ENCODE measurements around the gene CEP128. TPM values are rescaled to one million over a fixed set of nuclear protein-coding genes. Genes with fewer than 3 reads are reported as not detected.

Gene CEP128
- total RNA-seq, 1 experiment from 2014 or later, result 16.4 TPM

DNA sequence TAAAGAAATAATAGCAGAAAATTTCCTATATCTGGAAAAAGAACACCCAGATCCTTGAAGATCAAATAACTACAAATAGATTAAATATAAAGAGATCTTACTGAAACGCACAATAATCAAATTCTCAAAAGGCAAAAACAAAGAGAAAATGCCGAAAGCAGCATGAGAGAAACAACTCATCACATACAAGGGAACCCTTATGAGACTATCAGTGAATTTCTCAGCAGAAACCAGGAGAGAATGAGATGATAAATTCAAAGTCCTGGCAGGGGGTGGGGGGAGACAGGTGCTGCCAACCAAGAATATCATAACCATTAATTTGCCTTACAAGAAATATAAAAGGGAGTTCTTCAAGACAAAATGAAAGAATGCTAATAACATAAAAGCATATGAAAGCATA is 73.7 kb downstream of the CEP128 start:
- intact Hi-C loops (cut with micrococcal nuclease), result no loop called here
- Histone ChIP-seq H3K4me2 (ENCODE audit: low read length) (no peak overlapping the region), H3K79me2 (ENCODE audit: insufficient read depth, low read length) (no peaks in the 10 kb centered on the region), H3K27me3 (ENCODE audit: insufficient read depth, low read length) (no peaks in the 10 kb centered on the region), H3K36me3 (ENCODE audit: control insufficient read depth in 1 of 2, insufficient read depth in 2 of 2, low read length in 2 of 2) (no peaks in the 10 kb centered on the region), H2AFZ (ENCODE audit: low read depth, low read length, poor library complexity, severe bottlenecking) (no peak overlapping the region), H3K9me3 (ENCODE audit: control insufficient read depth in 1 of 2, insufficient read depth in 1 of 2, low read depth in 1 of 2, low read length in 2 of 2) (peaks cover 0 to 8% of the 10 kb centered on the region in 2 experiments; a peak in 1 of 4 replicates), H3K27ac (ENCODE audit: low read depth, low read length) (no peak overlapping the region), H3K4me1 (ENCODE audit: control insufficient read depth in 1 of 2, insufficient read depth in 2 of 2, low read length in 2 of 2) (no peaks in the 10 kb centered on the region), H3K4me3 (replicated peaks in 1 of 2; ENCODE audit: low read depth in 1 of 2, low read length in 2 of 2) (no peak overlapping the region), H3K9me2 (ENCODE audit: insufficient read depth) (no peaks in the 10 kb centered on the region), H3K9ac (ENCODE audit: low read length) (no peak overlapping the region), H4K20me1 (ENCODE audit: insufficient read depth) (no peaks in the 10 kb centered on the region)
- no TSS peak for BruUV-seq (replicated peaks)
- RAD21 ChIA-PET (ENCODE audit: low non-redundant PET in 1 of 2, low total read pairs in 2 of 2, uncharacterized antibody in 2 of 2, unreplicated experiment in 2 of 2), result no interaction called here
- ATAC-seq (no peak), DNase-seq (ENCODE audit: low read depth, low spot score) (no peak)
- POLR2A ChIA-PET, result no interaction called here
- TF ChIP-seq CBX3 (IDR thresholded peaks at IDR 0.05; ENCODE audit: low read depth) (no peak; the same call in 1 of the 2 replicates), POLR2A (IDR thresholded peaks at IDR 0.05; ENCODE audit: borderline replicate concordance, extremely low read depth, insufficient read depth, insufficient read length) (no peak), FOSL1 (IDR thresholded peaks at IDR 0.05; ENCODE audit: low read depth) (no peak)
- CTCF ChIA-PET, result no interaction called here

DNA sequence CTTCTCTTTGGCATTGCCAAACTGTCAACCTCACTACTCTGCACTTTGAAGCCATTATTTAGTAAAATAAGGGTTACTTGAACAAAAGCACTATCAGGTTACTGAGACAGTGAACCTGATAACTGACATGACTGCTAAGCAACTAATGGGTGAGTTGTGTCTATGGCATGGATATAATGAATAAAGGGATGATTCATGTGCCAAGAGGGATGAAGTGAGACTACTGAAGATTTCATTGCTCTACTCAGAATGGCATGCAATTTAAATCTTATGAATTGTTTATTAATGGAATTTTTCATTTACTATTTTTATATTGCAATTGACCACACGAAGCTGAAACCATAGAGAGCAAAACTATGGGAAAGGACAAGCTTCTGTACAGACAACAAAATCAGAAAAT is 74.4 kb downstream of the CEP128 start:
- H3K9me3 ChIP-seq (ENCODE audit: control insufficient read depth in 1 of 2, insufficient read depth in 1 of 2, low read depth in 1 of 2, low read length in 2 of 2), result peaks cover 0 to 8% of the 10 kb centered on the region in 2 experiments; a peak in 1 of 4 replicates
- H3K9ac ChIP-seq (ENCODE audit: low read length), result no peak overlapping the region
- no peak overlapping the region for H3K4me3 ChIP-seq (replicated peaks in 1 of 2; ENCODE audit: low read depth in 1 of 2, low read length in 2 of 2)
- BruUV-seq (replicated peaks), result no TSS peak
- intact Hi-C loops (cut with micrococcal nuclease), result no loop called here
- POLR2A ChIA-PET, result no interaction called here
- H2AFZ ChIP-seq (ENCODE audit: low read depth, low read length, poor library complexity, severe bottlenecking), result no peak overlapping the region
- no peaks in the 10 kb centered on the region for H3K27me3 ChIP-seq (ENCODE audit: insufficient read depth, low read length)
- RAD21 ChIA-PET (ENCODE audit: low non-redundant PET in 1 of 2, low total read pairs in 2 of 2, uncharacterized antibody in 2 of 2, unreplicated experiment in 2 of 2), result no interaction called here
- ATAC-seq, result no peak
- no peaks in the 10 kb centered on the region for H4K20me1 ChIP-seq (ENCODE audit: insufficient read depth)
- no peak overlapping the region for H3K4me2 ChIP-seq (ENCODE audit: low read length)
- no peaks in the 10 kb centered on the region for H3K79me2 ChIP-seq (ENCODE audit: insufficient read depth, low read length)
- TF ChIP-seq SP1 (IDR thresholded peaks at IDR 0.05; ENCODE audit: low read depth) (no peak), POLR2A (IDR thresholded peaks at IDR 0.05; ENCODE audit: borderline replicate concordance, extremely low read depth, insufficient read depth, insufficient read length) (no peak), POLR2AphosphoS5 (IDR thresholded peaks at IDR 0.05; ENCODE audit: low read depth, low read length) (no peak), CEBPB (IDR thresholded peaks at IDR 0.05; ENCODE audit: low read depth) (no peak), CBX3 (IDR thresholded peaks at IDR 0.05; ENCODE audit: low read depth) (no peak), SIN3A (IDR thresholded peaks at IDR 0.05; ENCODE audit: low read depth) (no peak), FOSL1 (IDR thresholded peaks at IDR 0.05; ENCODE audit: low read depth) (no peak), YY1 (IDR thresholded peaks at IDR 0.05; ENCODE audit: extremely low read depth, insufficient replicate concordance, low read depth, low read length) (no peak), ZFX (IDR thresholded peaks at IDR 0.05) (no peak)
- no peaks in the 10 kb centered on the region for H3K4me1 ChIP-seq (ENCODE audit: control insufficient read depth in 1 of 2, insufficient read depth in 2 of 2, low read length in 2 of 2)
- no peaks in the 10 kb centered on the region for H3K9me2 ChIP-seq (ENCODE audit: insufficient read depth)
- H3K36me3 ChIP-seq (ENCODE audit: control insufficient read depth in 1 of 2, insufficient read depth in 2 of 2, low read length in 2 of 2), result no peaks in the 10 kb centered on the region
- CTCF ChIA-PET, result no interaction called here
- no peak for DNase-seq (ENCODE audit: low read depth, low spot score)
- H3K27ac ChIP-seq (ENCODE audit: low read depth, low read length), result no peak overlapping the region

All from HCT116 (cell line).